Activated naive CD4-positive, alpha-beta T cell treated with anti-CD3 and anti-CD28 coated beads, Interleukin-2, amount 10 ng/mL, durations not matched to agents 7 days and 5 days (primary cell): ENCODE measurements around the gene BSCL2.
"Not testable (repeated sequence)": the region's sequence is repeated elsewhere in the genome, so short reads cannot be mapped to it uniquely, and the experiment has no call there.

ENCODE experiments used
- CTCF ChIA-PET: fragments of 350-600 bp; sonication (Branson Sonifier 250); formaldehyde crosslinking; loops from one replicate; lab custom pipeline; 2021; ENCODE audit warnings: antibody characterized with exemption; lab: Charles Lee
- DNase-seq: peaks from one replicate; pipeline ENCODE4 v3.0.0-alpha.2; 2020
- H3K27ac Mint-ChIP-seq: one replicate; pipeline ENCODE4 v1.8.0; 2021; ENCODE audit warnings: mild to moderate bottlenecking, moderate library complexity, mixed read lengths
- H3K27me3 Mint-ChIP-seq: one replicate; pipeline ENCODE4 v1.8.0; 2021; ENCODE audit warnings: mild to moderate bottlenecking, mixed read lengths
- H3K36me3 Mint-ChIP-seq: one replicate; pipeline ENCODE4 v1.8.0; 2021; ENCODE audit warnings: mixed read lengths
- H3K4me1 Mint-ChIP-seq: one replicate; pipeline ENCODE4 v1.8.0; 2021; ENCODE audit warnings: mixed read lengths
- H3K4me3 Mint-ChIP-seq: one replicate; pipeline ENCODE4 v1.8.0; 2021; ENCODE audit warnings: mild to moderate bottlenecking, moderate library complexity, mixed read lengths
- H3K9me3 Mint-ChIP-seq: one replicate; pipeline ENCODE4 v1.8.0; 2021; ENCODE audit warnings: mixed read lengths

Gene BSCL2

DNA sequence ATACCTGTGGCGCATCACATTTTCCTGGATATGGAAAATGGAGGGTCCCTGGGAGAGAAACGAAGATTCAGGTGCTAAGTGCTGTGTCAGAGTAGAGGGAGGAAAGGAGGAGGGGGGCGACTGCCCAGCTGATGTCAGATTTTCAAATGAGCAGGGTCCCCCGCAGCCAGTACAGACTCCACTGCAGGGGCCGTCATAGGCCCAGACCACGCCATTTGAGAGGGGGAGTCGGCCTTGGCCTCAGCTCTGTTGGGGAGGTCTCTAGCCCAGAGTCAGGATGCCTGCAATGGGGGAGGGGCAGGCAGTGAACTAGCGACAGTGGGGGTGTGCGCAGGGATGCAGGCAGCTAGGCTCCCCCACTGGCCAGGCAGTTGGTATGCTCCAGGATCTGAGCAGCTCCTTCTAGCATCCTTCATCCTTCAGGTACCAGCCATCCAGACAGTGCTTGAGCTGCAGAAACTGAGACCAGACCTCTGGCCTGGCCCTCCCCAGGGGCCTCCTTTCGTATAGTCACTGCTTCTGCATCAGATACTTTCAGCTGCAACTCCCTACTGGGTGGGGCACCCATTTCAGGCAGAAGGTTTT, at the start of gene BSCL2, which contains the start of gene GNG3:
BSCL2 (minus strand) TSS at position 148 of the 585 bp plus-strand sequence. CDS start 229 bp downstream, outside the sequence.
GNG3 (plus strand) TSS at position 400 of the 585 bp plus-strand sequence. CDS start 620 bp downstream, outside the sequence.
- peak within 1 kb of the TSS; percentile 87 for H3K4me3 Mint-ChIP-seq
- H3K27ac Mint-ChIP-seq, result peak within 1 kb of the TSS; percentile 96
- no peaks in the 10 kb centered on the region for H3K27me3 Mint-ChIP-seq
- no peaks in the 10 kb centered on the region for H3K9me3 Mint-ChIP-seq
- DNase-seq, result no peak
- peaks cover 61% of the 10 kb centered on the region for H3K4me1 Mint-ChIP-seq
- peaks cover 31% of the 10 kb centered on the region for H3K36me3 Mint-ChIP-seq
- CTCF ChIA-PET, result interaction anchor here (2.1 to 4.1 kb wide), 2 partner anchors 13 to 27 kb away, joined by 10 to 20 read pairs; no protein-coding TSS in a partner anchor

DNA sequence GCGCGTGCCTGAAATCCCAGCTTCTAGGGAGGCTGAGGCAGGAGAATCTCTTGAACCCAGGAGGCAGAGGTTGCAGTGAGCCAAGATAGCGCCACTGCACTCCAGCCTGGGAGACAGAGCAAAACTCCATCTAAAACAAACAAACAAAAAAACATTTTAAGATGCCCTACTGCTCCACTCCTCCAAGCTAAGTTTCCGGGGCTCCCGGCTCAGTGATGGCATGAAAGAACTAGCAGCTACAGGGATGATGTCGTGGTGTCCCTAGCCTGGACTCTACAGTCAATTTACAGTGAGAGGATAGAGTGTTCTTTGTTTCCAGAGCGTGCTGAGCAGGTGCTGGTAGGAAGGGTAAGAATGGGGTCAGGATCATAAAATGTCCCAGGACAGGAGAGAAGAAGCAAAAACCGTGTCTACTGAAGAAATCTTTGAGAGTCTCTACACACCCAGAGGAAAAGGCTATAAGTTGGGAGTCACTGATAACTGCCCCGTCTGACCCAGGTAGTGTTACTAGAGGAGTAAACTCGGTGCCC, 47.9 kb upstream of the BSCL2 start:
- peak overlapping the region; percentile 71 for H3K27ac Mint-ChIP-seq
- CTCF ChIA-PET, result interaction anchor here (1.5 to 2.5 kb wide), 2 partner anchors 31 to 213 kb away, joined by 3 to 11 read pairs; no protein-coding TSS in a partner anchor

DNA sequence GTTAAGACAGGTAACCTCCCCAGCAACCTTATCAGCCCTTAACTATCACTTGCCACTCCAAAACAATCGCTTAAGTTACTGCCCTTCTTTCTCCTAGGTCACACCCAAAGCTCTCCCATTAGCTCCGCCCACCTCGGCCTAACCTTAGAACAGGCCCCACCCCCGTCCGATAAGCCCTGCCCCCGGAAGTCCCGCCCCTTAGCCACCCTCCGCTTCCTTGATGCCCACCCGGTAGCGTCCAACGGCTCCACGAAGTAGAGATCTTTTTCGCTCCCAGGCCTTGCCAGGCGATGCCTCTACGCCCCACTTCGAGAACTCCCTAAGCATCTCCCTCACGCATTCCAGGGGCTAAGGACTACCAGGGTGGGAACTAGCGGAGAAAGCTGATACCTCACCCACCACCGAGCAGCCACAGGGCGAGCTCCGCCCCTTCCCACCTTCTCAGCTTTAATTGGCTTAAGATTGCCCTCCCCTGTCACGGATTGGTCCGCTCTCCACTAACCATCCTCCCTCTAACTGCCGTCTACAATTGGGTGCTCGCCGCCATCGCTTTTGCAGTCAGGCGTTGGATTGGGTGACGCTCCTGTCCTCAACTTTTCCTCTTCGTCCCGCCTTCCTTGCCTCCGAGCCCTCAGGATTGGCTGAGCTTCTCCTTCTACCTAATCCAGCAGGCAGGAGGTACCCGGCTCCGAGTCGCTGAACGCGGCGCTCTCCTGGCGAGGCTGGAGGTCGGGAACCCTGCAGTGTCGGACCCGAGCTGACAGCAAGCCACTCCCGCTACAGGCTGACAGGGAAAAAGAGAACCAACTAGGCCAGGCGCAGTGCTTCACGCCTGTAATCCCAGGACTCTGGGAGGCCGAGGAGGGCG, 46.7 kb upstream of the BSCL2 start, which contains the start of gene ZBTB3:
ZBTB3 (minus strand) TSS at position 425 of the 868 bp plus-strand sequence. CDS start 496 bp downstream, outside the sequence.
- no peaks in the 10 kb centered on the region for H3K9me3 Mint-ChIP-seq
- H3K4me1 Mint-ChIP-seq, result peaks cover 35% of the 10 kb centered on the region
- H3K4me3 Mint-ChIP-seq, result peak within 1 kb of the TSS; percentile 87
- CTCF ChIA-PET, result interaction anchor here (0.6 to 2.5 kb wide), 9 partner anchors 8 to 212 kb away, joined by 3 to 11 read pairs (median 4); partner anchors contain the start of gene POLR2G
- peaks cover 8% of the 10 kb centered on the region for H3K27me3 Mint-ChIP-seq
- peaks cover 9% of the 10 kb centered on the region for H3K36me3 Mint-ChIP-seq
- H3K27ac Mint-ChIP-seq, result peak within 1 kb of the TSS; percentile 94
- DNase-seq, result peak; percentile 98

More for the DNA sequence above, 47.9 kb upstream of the BSCL2 start:
- H3K4me3 Mint-ChIP-seq, result peak overlapping the region; percentile 47
- H3K27me3 Mint-ChIP-seq, result peaks cover 8% of the 10 kb centered on the region
- H3K4me1 Mint-ChIP-seq, result peaks cover 26% of the 10 kb centered on the region
- peaks cover 6% of the 10 kb centered on the region for H3K36me3 Mint-ChIP-seq
- H3K9me3 Mint-ChIP-seq, result no peaks in the 10 kb centered on the region
- DNase-seq, result no peak

GRCh38 chr11:62752994-62753735, 45.9 kb upstream of the BSCL2 start:
- Mint-ChIP-seq H3K4me3 (peak overlapping the region; percentile 87), H3K27me3 (peaks cover 4% of the 10 kb centered on the region), H3K36me3 (peaks cover 12% of the 10 kb centered on the region), H3K27ac (peak overlapping the region; percentile 94), H3K9me3 (no peaks in the 10 kb centered on the region), H3K4me1 (peaks cover 38% of the 10 kb centered on the region)
- CTCF ChIA-PET, result interaction anchor here (0.9 to 2.5 kb wide), 6 partner anchors 9 to 211 kb away, joined by 3 to 11 read pairs (median 4); partner anchors contain the start of gene POLR2G
- no peak for DNase-seq

DNA sequence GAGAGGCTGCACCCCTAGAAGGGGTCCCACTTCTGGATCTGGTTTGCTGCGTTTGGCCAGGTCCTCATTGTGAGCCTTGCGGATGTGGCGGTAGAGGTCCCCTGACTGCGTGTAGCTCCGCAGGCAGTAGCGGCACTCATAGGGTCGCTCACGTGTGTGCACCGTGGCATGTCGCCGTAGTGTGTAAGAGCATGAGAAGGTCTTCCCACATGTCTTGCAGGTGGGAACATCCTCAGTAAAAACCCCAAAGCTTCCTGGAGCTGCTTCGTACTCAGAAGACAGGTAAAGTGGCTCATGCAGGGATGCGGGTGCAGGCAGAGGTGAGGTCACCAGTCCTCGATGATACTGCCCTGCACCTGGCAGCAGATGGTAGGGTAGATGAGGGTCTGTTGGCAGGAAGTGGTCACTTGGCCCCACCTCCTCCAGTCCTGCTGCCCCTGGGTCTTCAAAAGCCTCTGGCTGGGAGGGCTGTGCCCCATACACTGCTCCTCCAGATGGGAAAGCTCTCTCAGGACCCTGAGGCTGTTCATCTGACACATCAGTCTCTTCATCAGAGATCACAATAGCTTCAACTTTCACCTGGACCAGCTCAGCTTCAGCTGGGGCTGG, 45.1 kb upstream of the BSCL2 start:
- H3K27ac Mint-ChIP-seq, result peak overlapping the region; percentile 63
- H3K4me3 Mint-ChIP-seq, result peak overlapping the region; percentile 87
- H3K4me1 Mint-ChIP-seq, result peaks cover 38% of the 10 kb centered on the region
- no peaks in the 10 kb centered on the region for H3K9me3 Mint-ChIP-seq
- DNase-seq, result no peak
- H3K36me3 Mint-ChIP-seq, result peaks cover 12% of the 10 kb centered on the region
- CTCF ChIA-PET, result interaction anchor here (0.6 kb wide), 1 partner anchor 167 kb away, joined by 3 read pairs; no protein-coding TSS in a partner anchor
- H3K27me3 Mint-ChIP-seq, result peaks cover 2% of the 10 kb centered on the region

DNA sequence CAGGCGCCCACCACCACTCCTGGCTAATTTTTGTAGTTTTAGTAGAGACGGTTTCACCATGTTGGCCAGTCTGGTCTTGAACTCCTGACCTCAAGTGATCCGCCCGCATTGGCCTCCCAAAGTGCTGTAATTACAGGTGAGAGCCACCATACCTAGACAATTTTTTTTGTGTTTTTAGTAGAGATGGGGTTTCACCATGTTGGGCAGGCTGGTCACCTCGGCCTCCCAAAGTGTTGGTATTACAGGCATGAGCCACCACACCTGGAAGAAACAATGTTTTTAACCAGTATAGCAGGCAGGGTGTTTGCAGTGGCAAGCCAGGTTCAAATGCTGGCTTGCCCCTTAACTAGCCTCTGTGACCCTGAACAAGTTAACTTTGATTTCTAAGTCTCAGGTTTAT, 42.7 kb upstream of the BSCL2 start:
- DNase-seq, H3K27me3 Mint-ChIP-seq, CTCF ChIA-PET, H3K4me3 Mint-ChIP-seq, H3K9me3 Mint-ChIP-seq, H3K27ac Mint-ChIP-seq: not testable (repeated sequence)
- H3K4me1 Mint-ChIP-seq, result peaks cover 35% of the 10 kb centered on the region
- H3K36me3 Mint-ChIP-seq, result peaks cover 12% of the 10 kb centered on the region

- peaks cover 21% of the 10 kb centered on the region for H3K4me1 Mint-ChIP-seq
- no peaks in the 10 kb centered on the region for H3K27me3 Mint-ChIP-seq
- no peaks in the 10 kb centered on the region for H3K9me3 Mint-ChIP-seq
- no peak overlapping the region for H3K27ac Mint-ChIP-seq
- DNase-seq, result no peak
- peaks cover 10% of the 10 kb centered on the region for H3K36me3 Mint-ChIP-seq
- H3K4me3 Mint-ChIP-seq, result no peak overlapping the region
- CTCF ChIA-PET, result interaction anchor here (0.5 to 0.6 kb wide), 2 partner anchors 12 to 1452 kb away, joined by 3 read pairs; no protein-coding TSS in a partner anchor
Observed at GRCh38 chr11:62747475-62748160, 40.4 kb upstream of the BSCL2 start.

DNA sequence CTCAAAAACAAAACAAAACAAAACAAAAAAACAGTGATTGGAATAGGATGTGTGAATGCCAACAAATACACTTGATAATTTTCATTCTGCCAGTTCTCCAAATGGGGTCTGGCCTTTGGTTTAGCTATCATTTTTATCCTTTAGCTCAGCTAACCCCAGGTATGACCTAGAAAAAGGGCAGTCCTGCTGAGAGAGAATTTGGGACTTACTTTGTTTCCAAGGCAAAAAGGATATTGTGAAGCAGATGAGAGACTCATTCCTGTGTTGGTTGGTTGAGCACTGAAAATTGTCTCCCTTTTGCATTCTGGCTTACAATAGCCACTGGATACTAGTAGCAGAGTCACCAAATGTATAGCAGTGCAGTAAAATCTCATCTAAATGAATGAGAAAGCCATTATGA, 30.0 kb upstream of the BSCL2 start:
- Mint-ChIP-seq H3K27me3 (no peaks in the 10 kb centered on the region), H3K9me3 (no peaks in the 10 kb centered on the region), H3K4me3 (no peak overlapping the region), H3K36me3 (peaks cover 45% of the 10 kb centered on the region), H3K27ac (no peak overlapping the region), H3K4me1 (peaks cover 7% of the 10 kb centered on the region)
- CTCF ChIA-PET, result interaction anchor here (1.2 kb wide), 1 partner anchor 32 kb away, joined by 3 read pairs; no protein-coding TSS in a partner anchor
- no peak for DNase-seq

GRCh38 chr11:62732830-62733229, 25.6 kb upstream of the BSCL2 start:
- Mint-ChIP-seq H3K9me3 (no peaks in the 10 kb centered on the region), H3K27me3 (no peaks in the 10 kb centered on the region), H3K27ac (peak overlapping the region; percentile 42), H3K4me3 (no peak overlapping the region), H3K36me3 (peaks cover 37% of the 10 kb centered on the region), H3K4me1 (peaks cover 30% of the 10 kb centered on the region)
- no peak for DNase-seq
- CTCF ChIA-PET, result interaction anchor here (0.6 to 0.9 kb wide), 3 partner anchors 125 to 905 kb away, joined by 3 to 5 read pairs (median 3); no protein-coding TSS in a partner anchor

DNA sequence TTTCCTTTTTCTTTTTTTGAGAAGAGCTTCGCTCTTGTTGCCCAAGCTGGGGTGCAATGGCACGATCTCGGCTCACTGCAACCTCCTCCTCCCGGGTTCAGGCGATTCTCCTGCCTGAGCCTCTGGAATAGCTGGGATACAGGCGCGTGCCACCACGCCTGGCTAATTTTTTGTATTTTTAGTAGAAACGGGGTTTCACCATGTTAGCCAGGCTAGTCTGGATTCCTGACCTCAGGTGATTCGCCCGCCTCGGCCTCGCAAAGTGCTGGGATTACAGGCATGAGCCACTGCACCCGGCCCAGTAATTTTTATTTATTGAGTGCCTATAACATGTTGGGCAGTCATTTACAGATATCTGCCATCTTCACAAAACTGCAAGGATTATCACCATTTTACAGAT, 22.9 kb upstream of the BSCL2 start:
- H3K27ac Mint-ChIP-seq, H3K27me3 Mint-ChIP-seq, H3K9me3 Mint-ChIP-seq, DNase-seq: not testable (repeated sequence)
- CTCF ChIA-PET, result interaction anchor here (0.7 to 2.6 kb wide), 3 partner anchors 39 to 1588 kb away, joined by 3 to 10 read pairs (median 6); partner anchors contain the start of genes PRDX5 and TMEM179B
- Mint-ChIP-seq H3K4me3 (peak overlapping the region; percentile 94), H3K36me3 (peaks cover 39% of the 10 kb centered on the region), H3K4me1 (peaks cover 38% of the 10 kb centered on the region)

GRCh38 chr11:62728171-62728988, 21.2 kb upstream of the BSCL2 start, which contains the start of gene TTC9C:
Gene TTC9C, plus strand, starts transcription at chr11:62728486. Its CDS starts 363 bp downstream, at chr11:62728849.
- DNase-seq, result peak; percentile 90
- H3K36me3 Mint-ChIP-seq, result peaks cover 53% of the 10 kb centered on the region
- H3K4me1 Mint-ChIP-seq, result peaks cover 53% of the 10 kb centered on the region
- peaks cover 3% of the 10 kb centered on the region for H3K27me3 Mint-ChIP-seq
- peak within 1 kb of the TSS; percentile 99 for H3K27ac Mint-ChIP-seq
- CTCF ChIA-PET, result interaction anchor here (1.2 to 2.6 kb wide), 3 partner anchors 33 to 58 kb away, joined by 3 to 10 read pairs (median 4); partner anchors contain the start of genes POLR2G and TMEM179B
- peak within 1 kb of the TSS; percentile 94 for H3K4me3 Mint-ChIP-seq
- no peaks in the 10 kb centered on the region for H3K9me3 Mint-ChIP-seq
